G401.6 (cell line): ENCODE measurements around the gene PPP4C.
A peak's percentile ranks its signal among the peaks of the same experiment; 100 is the strongest.

Experiments used
- FAIRE-seq: peaks from 2 replicates; lab custom pipeline; 2012; peaks lifted over from hg19 to GRCh38; lab: Jason Lieb, UNC

PPP4C gene

GRCh38 chr16:30060346-30060745, 15.4 kb upstream of the PPP4C start:
- no peak for FAIRE-seq

GRCh38 chr16:30060836-30061554, 14.8 kb upstream of the PPP4C start:
- no peak for FAIRE-seq

- no peak for FAIRE-seq
These were observed 12.4 kb upstream of the PPP4C start for GRCh38 chr16:30063278-30063892.

DNA sequence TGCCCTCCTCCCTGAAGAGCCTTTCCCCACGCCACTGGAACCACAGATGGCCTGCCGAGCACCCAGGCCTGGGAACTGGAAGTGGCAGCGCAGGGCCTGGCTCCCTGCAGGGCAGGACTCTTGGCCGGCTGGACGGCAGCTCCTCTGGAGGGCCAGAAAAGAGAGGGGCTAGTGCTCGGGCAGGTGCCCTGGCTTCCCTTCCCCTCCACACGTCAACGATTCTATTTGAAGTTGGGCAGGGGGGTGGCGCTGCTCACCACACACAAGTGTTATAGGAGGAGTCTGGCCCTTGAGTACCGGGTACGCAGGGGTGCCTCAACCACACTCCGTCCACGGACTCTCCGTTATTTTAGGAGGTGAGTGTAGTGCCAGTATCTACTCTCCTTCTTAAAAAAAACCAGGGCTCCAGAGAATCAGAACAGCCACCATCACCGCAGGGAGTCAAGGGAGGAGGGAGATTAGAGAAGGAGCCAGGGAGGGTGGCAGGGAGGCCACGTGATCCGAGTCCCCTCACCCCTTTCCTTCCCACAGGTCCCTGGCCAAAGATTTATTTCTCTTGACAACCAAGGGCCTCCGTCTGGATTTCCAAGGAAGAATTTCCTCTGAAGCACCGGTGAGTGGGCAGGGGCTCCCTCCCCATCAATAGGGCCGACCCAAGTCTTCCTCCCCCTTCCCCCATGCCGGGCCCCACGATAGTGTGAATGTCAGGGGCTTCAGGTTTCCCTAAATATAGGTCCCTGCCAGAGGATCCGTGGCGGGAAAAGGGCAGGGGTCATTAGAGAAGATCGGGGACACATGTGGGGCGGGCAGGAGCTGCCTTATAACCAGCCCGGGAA, 11.7 kb upstream of the PPP4C start:
- FAIRE-seq = no peak

DNA sequence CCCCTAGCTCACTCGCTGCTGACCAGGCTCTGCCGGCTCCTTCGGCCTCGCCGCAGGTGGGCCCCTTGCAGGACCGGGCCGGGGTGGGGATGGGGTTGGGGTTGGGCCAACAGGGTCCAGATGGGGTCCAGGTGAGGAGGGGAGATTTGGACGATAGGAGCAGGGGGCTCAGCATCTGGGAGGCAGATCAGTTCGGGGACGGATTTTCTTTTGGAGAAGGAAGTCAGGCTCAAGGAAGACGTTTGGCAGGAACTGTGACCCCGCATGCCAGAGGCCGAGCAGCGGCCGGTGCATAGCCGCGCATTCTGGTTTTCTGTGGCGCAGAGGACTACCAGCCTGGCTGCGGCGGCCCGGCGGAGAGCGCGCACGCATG, 11.1 kb upstream of the PPP4C start:
- no peak for FAIRE-seq

DNA sequence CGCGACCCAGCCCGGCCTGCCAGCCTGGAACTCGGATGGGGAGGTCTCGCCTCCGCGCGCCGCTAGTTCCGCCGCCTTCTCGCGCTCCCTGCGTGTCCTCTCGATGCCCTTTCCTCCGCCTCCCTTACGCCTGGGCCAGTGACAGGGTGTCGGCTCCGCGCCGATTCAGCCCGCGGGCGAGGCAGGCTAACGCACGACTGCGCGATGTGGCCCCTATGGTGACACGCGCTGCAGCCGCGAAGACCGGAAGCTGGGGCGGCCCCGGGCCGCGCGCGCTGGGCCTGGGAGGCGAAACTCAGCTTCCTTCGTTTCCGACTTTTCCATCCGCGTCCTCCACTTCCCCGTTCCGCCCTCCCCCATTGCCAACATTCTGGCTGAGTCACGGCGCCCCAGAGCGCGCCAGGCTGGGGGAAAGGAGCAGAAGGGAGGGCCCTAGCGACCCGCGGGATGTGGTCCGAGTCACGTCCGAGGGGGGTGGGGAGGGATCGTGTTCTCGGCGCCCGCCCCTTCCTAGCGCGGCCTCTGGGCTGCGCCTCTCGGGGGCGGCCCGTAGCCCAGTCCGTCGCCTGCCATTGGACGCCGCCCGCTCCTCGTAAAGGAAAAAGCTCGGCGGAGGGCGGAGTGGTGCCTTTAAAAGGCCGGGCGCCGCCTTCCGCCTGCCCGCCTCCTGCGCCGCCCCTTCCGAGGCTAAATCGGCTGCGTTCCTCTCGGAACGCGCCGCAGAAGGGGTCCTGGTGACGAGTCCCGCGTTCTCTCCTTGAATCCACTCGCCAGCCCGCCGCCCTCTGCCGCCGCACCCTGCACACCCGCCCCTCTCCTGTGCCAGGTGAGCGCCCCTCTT, 10.5 kb upstream of the PPP4C start, which contains the start of gene ALDOA:
TSS of gene ALDOA (plus strand) at position 659 of the 841 bp plus-strand sequence. CDS start 1,138 bp downstream, outside the sequence.
- FAIRE-seq = peak; percentile 95

DNA sequence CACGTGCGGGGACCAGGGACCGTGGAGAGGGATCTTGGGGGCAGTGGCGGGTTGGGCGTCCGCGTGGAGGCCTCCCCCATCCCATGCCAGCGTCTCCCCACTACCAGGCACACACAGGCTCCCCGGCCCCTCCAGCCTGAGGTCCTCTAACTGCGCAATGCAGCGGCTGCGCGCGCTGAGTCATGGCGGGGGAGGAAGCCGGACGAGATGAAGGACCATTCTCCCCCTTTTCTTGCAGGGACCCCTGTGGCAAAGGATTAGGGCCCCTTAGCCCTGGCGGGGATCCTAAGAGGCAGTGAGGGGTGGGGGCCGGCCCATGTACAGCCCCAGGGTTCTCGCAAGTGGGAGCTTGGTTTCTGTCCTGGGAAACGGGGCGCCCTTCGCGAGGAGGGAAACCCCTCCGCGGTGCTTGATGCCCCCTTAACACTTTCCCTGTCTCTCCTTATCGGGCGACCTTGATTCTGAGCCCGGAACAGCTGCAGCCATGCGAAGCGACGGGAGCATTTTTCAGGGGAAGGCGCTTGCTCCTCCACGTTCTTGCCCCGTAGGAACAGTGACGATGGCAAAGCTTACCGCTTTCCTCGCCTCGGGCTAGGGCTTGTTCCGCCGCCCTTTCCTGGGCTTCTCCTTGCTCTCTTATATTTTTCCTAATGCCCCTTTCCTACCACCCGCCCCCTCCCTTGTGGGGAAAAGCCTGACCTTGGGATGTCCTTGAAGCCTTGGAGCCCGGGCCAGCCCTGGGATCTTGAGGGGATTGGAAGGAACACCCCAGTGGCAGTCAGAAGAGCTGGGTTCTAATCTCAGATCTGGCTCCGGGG, 9.6 kb upstream of the PPP4C start:
- no peak for FAIRE-seq

GRCh38 chr16:30066761-30067583, 8.8 kb upstream of the PPP4C start:
- no peak for FAIRE-seq

GRCh38 chr16:30067584-30067916, 8.2 kb upstream of the PPP4C start:
- no peak for FAIRE-seq

DNA sequence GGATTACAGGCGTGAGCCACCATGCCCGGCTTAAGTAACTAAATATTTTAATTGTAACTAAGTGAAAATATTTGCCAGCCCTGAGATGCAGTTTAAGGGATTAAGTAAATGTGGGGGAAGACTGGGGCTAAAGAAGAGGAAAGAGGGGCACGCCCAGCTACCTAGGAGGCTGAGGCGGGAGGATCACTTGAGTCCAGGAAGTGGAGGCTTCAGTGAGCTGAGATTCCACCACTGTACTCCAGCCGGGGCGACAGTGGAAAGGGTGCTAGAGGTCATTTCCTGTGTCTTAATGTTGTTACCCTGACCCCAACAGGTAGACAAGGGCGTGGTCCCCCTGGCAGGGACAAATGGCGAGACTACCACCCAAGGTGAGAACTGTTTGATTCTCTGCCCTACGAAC, 7.5 kb upstream of the PPP4C start:
- FAIRE-seq = no peak

- no peak for FAIRE-seq
These were observed 6.8 kb upstream of the PPP4C start for GRCh38 chr16:30068750-30069610.

- FAIRE-seq = no peak
These were observed 6.0 kb upstream of the PPP4C start for GRCh38 chr16:30069611-30070462.

DNA sequence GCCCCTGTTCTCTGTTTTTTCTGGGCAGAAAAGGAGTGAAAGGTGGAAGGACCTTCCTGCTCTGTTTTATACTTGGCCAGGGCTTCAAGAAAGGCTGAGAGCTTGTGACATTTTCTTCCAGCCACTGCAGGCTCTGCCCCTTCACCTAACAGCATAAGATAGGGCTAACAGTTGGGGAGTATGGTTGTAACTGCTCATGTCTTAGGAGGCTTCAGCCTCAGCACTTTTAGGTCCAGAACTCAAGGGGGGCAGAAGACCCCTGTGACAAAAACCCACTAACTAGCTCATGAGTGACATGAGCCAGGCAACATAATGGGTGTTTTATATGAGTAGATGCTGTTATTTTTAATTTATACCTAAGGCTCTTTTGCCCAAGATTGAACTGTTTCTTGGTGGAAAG, 5.3 kb upstream of the PPP4C start:
- no peak for FAIRE-seq

DNA sequence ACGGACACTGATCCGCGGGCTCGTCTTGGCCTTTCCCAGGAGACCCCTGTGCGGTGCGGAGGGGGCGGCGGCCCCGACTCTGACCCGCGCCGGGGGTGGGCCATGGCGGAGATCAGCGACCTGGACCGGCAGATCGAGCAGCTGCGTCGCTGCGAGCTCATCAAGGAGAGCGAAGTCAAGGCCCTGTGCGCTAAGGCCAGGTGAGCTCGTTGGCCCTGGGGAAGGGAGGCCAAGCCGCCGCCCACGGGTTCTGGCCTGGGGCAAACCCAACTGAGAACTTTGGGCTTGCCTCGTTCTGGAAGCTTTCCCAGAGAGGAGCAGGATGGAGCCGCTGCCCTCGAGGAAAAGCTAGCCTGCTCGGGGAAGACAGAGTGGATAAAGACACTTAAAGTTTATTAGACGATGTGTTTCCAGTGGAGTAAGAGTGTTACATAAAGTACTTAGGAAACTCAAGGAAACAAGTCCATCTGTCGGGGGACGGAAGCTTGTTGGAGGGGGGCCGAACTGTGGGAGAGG, 540 bp downstream of the PPP4C start:
- no peak for FAIRE-seq

- FAIRE-seq = no peak
These were observed 1.9 kb downstream of the PPP4C start for GRCh38 chr16:30077656-30078055.

DNA sequence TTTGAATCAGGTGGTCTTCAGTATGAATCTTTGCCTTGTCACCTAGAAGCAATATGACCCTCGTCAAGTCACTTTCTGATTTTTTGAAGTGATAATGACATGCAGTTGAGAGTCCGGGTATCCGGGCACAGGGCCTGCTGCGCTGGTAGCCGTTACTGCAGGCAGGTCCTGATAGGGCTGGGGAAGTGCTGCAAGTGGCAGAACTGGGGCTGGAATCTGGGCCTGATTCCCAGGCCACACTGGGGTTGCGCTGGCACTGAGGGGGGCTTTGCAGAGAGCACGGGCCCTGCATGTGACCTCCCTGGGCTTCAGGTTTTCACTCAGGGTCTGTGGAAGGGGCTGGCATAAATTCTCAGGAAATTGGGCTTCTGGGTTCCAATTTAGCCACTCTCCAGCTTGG, 3.0 kb downstream of the PPP4C start:
- FAIRE-seq = no peak

- FAIRE-seq = no peak
These were observed 3.7 kb downstream of the PPP4C start for GRCh38 chr16:30079480-30079879.

GRCh38 chr16:30082545-30083090, 6.8 kb downstream of the PPP4C start:
- FAIRE-seq = no peak
